GM21723 (cell line): ENCODE data around the gene TMED1.

Experiments
- ATAC-seq: cut with Tn5 transposase; IDR thresholded peaks from one replicate; pipeline ENCODE4 v1.9.1; 2021; ENCODE audit warnings: mild to moderate bottlenecking, moderate library complexity; ENCODE audit not compliant: unreplicated experiment

The TMED1 gene

GRCh38 chr19:10812902-10813404 is 23.1 kb downstream of the TMED1 start:
- no peak for ATAC-seq

GRCh38 chr19:10812196-10812595 is 23.8 kb downstream of the TMED1 start:
- no peak for ATAC-seq

- ATAC-seq = no peak
Measured at GRCh38 chr19:10811391-10812111, 24.5 kb downstream of the TMED1 start.

GRCh38 chr19:10809651-10810285 is 26.2 kb downstream of the TMED1 start:
- ATAC-seq = no peak

- ATAC-seq = no peak
Measured at GRCh38 chr19:10808937-10809649, 26.9 kb downstream of the TMED1 start.

- ATAC-seq = no peak
Measured at GRCh38 chr19:10805758-10806247, 30.2 kb downstream of the TMED1 start.

- ATAC-seq = no peak
Measured at GRCh38 chr19:10805065-10805757, 30.8 kb downstream of the TMED1 start.

- ATAC-seq = no peak
Measured at GRCh38 chr19:10803252-10803651, 32.8 kb downstream of the TMED1 start.

GRCh38 chr19:10802479-10802878 is 33.5 kb downstream of the TMED1 start:
- no peak for ATAC-seq

GRCh38 chr19:10800488-10800887 is 35.5 kb downstream of the TMED1 start:
- no peak for ATAC-seq

GRCh38 chr19:10797541-10798256 is 38.3 kb downstream of the TMED1 start:
- ATAC-seq = no peak

GRCh38 chr19:10797078-10797477 is 38.9 kb downstream of the TMED1 start:
- ATAC-seq = no peak

- ATAC-seq = no peak
Measured at GRCh38 chr19:10796653-10797052, 39.4 kb downstream of the TMED1 start.

- no peak for ATAC-seq
Measured at GRCh38 chr19:10789866-10790265, 46.1 kb downstream of the TMED1 start.

- no peak for ATAC-seq
Measured at GRCh38 chr19:10788146-10788545, 47.9 kb downstream of the TMED1 start.

- no peak for ATAC-seq
Measured at GRCh38 chr19:10784257-10784656, 51.8 kb downstream of the TMED1 start.

- ATAC-seq = no peak
Measured at GRCh38 chr19:10782795-10783194, 53.2 kb downstream of the TMED1 start.
